GM23338 (cell line): Measurements from ENCODE around the gene RGS7. TPM values are rescaled to one million over a fixed set of nuclear protein-coding genes. Genes with fewer than 3 reads are reported as not detected.

Source experiments
- ATAC-seq: fragments of 200-7000 bp; cut with Tn5 transposase; 3 replicates; pipeline ENCODE4 v1.9.1; 2020
- DNase-seq: peaks from one replicate; pipeline ENCODE4 v3.0.0-alpha.2; 2015; ENCODE audit warnings: low spot score
- H2AFZ ChIP-seq: fragments of 200-600 bp; sonication (generic); 2 replicates; pipeline ENCODE4 v1.8.0; 2016; ENCODE audit warnings: antibody characterized with exemption, mild to moderate bottlenecking, moderate library complexity
- H3F3A ChIP-seq: fragments of 200-600 bp; sonication (generic); replicated peaks from 2 replicates; pipeline ENCODE4 v1.8.0; 2017; ENCODE audit warnings: antibody characterized with exemption, mixed run types, low read depth
- H3K27ac ChIP-seq: fragments of 200-600 bp; sonication (generic); 2 replicates; pipeline ENCODE4 v1.6.1; 2016; ENCODE audit warnings: low read depth
- H3K27me3 ChIP-seq: fragments of 200-600 bp; sonication (generic); 2 replicates; pipeline ENCODE4 v1.8.0; 2016; ENCODE audit warnings: mild to moderate bottlenecking, mixed run types, moderate library complexity; ENCODE audit not compliant: insufficient read depth
- H3K36me3 ChIP-seq: fragments of 200-600 bp; sonication (generic); 2 replicates; pipeline ENCODE4 v1.8.0; 2016; ENCODE audit warnings: mild to moderate bottlenecking; ENCODE audit not compliant: insufficient read depth
- H3K4me1 ChIP-seq: fragments of 200-600 bp; sonication (generic); 2 replicates; pipeline ENCODE4 v1.8.0; 2016; ENCODE audit warnings: mild to moderate bottlenecking, moderate library complexity; ENCODE audit not compliant: insufficient read depth
- H3K4me2 ChIP-seq: fragments of 200-600 bp; sonication (generic); 2 replicates; pipeline ENCODE4 v1.7.1; 2017; ENCODE audit warnings: mixed run types
- H3K4me3 ChIP-seq: fragments of 200-600 bp; sonication (generic); 2 replicates; pipeline ENCODE4 v1.6.1; 2016; ENCODE audit warnings: mixed run types
- H3K79me2 ChIP-seq: fragments of 200-600 bp; sonication (generic); replicated peaks from 2 replicates; pipeline ENCODE4 v1.8.0; 2017; ENCODE audit warnings: mild to moderate bottlenecking; ENCODE audit not compliant: insufficient read depth
- H3K9me2 ChIP-seq: fragments of 200-600 bp; sonication (generic); 2 replicates; pipeline ENCODE4 v1.8.0; 2017; ENCODE audit not compliant: insufficient read depth
- H4K20me1 ChIP-seq: fragments of 200-600 bp; sonication (generic); replicated peaks from 2 replicates; pipeline ENCODE4 v1.8.0; 2017; ENCODE audit warnings: mild to moderate bottlenecking; ENCODE audit not compliant: insufficient read depth
- H3K27ac Mint-ChIP-seq: 2 replicates; pipeline ENCODE4 v1.8.0; 2020; ENCODE audit warnings: inconsistent platforms, mild to moderate bottlenecking, moderate library complexity, mixed read lengths
- H3K27me3 Mint-ChIP-seq: 3 replicates; pipeline ENCODE4 v1.8.0; 2022; ENCODE audit warnings: low read depth, mild to moderate bottlenecking, moderate library complexity, mixed read lengths, inconsistent platforms; ENCODE audit not compliant: insufficient read depth, poor library complexity
- H3K36me3 Mint-ChIP-seq: 3 replicates; pipeline ENCODE4 v1.8.0; 2021; ENCODE audit warnings: low read depth, mild to moderate bottlenecking, inconsistent platforms, moderate library complexity, mixed read lengths
- H3K4me1 Mint-ChIP-seq: 3 replicates; pipeline ENCODE4 v1.8.0; 2020; ENCODE audit warnings: mild to moderate bottlenecking, inconsistent platforms, mixed read lengths
- H3K4me3 Mint-ChIP-seq: 3 replicates; pipeline ENCODE4 v1.8.0; 2021; ENCODE audit warnings: moderate library complexity, mild to moderate bottlenecking, inconsistent platforms, mixed read lengths
- H3K9me3 Mint-ChIP-seq: 3 replicates; pipeline ENCODE4 v1.8.0; 2020; ENCODE audit warnings: moderate library complexity, mild to moderate bottlenecking, inconsistent platforms, mixed read lengths
- CREB1 ChIP-seq: fragments of 250-450 bp; sonication (Bioruptor Pico); IDR thresholded peaks from 2 replicates; pipeline ENCODE4 v1.5.0; 2020; ENCODE audit warnings: low read depth, mild to moderate bottlenecking, moderate library complexity
- CTCF ChIP-seq, 2 experiments: fragments of 200-600 bp in 1 of 2; sonication (generic) in 1 of 2; conservative IDR thresholded peaks; 2 replicates each; pipeline versions ENCODE4 v1.5.1 to v1.6.1; 2016 to 2017; ENCODE audit warnings: antibody characterized with exemption in 2 of 2, low read depth in 2 of 2, mild to moderate bottlenecking in 2 of 2, moderate library complexity in 1 of 2
- ETS1 ChIP-seq: IDR thresholded peaks from 2 replicates; pipeline ENCODE4 v1.6.1; 2016; ENCODE audit warnings: antibody characterized with exemption
- EZH2 ChIP-seq: fragments of 200-600 bp; sonication (generic); IDR thresholded peaks from one replicate; pipeline ENCODE4 v1.8.0; 2017; ENCODE audit warnings: antibody characterized with exemption, mild to moderate bottlenecking, low read depth; ENCODE audit not compliant: unreplicated experiment
- EZH2phosphoT487 ChIP-seq: fragments of 200-600 bp; sonication (generic); IDR thresholded peaks from one replicate; pipeline ENCODE4 v1.8.1; 2018; ENCODE audit warnings: antibody characterized with exemption; ENCODE audit not compliant: unreplicated experiment
- JUNB ChIP-seq: IDR thresholded peaks from one replicate; pipeline ENCODE4 v1.6.1; 2016; ENCODE audit warnings: antibody characterized with exemption; ENCODE audit not compliant: unreplicated experiment
- NANOG ChIP-seq: IDR thresholded peaks from 2 replicates; pipeline ENCODE4 v1.6.1; 2016; ENCODE audit warnings: antibody characterized with exemption, borderline replicate concordance
- POLR2AphosphoS5 ChIP-seq: IDR thresholded peaks from 2 replicates; pipeline ENCODE4 v1.6.1; 2016; ENCODE audit warnings: antibody characterized with exemption, low read depth
- REST ChIP-seq: IDR thresholded peaks from one replicate; pipeline ENCODE4 v1.6.1; 2018; ENCODE audit warnings: antibody characterized with exemption; ENCODE audit not compliant: unreplicated experiment
- STAT1 ChIP-seq: IDR thresholded peaks from one replicate; pipeline ENCODE4 v1.6.1; 2016; ENCODE audit warnings: antibody characterized with exemption; ENCODE audit not compliant: unreplicated experiment
- ZNF114 ChIP-seq: fragments of 250-450 bp; sonication (Bioruptor Pico); IDR thresholded peaks from 2 replicates; pipeline ENCODE4 v1.5.0; 2020; ENCODE audit warnings: mild to moderate bottlenecking, moderate library complexity
- ZNF331 ChIP-seq: fragments of 250-450 bp; sonication (Bioruptor Pico); IDR thresholded peaks from 2 replicates; pipeline ENCODE4 v1.5.0; 2020; ENCODE audit warnings: low read depth, mild to moderate bottlenecking, moderate library complexity
- ZNF462 ChIP-seq: fragments of 250-450 bp; sonication (Bioruptor Pico); IDR thresholded peaks from 2 replicates; pipeline ENCODE4 v1.5.0; 2020; ENCODE audit warnings: mild to moderate bottlenecking, moderate library complexity
- polyA plus RNA-seq: library from polyadenylated mRNA; unstranded; fragments of >200 nt; fragmentation: Nextera tagmentation; extraction: Ambion mirVana; gene quantifications from 2 replicates; pipeline ENCODE4 v1.2.1, GENCODE V29; 2016
- total RNA-seq: library from RNA; depleted of rRNA; stranded (reverse); fragments of >200 nt; shearing (Covaris generic); gene quantifications from 2 replicates; pipeline ENCODE4 v1.2.3, GENCODE V29; 2014

Gene RGS7
- total and polyA plus RNA-seq, 2 experiments from 2014 or later: 2.0 to 2.2 TPM

- no peaks in the 10 kb centered on the region for H4K20me1 ChIP-seq
- no peaks in the 10 kb centered on the region for H3K27me3 ChIP-seq
- no peaks in the 10 kb centered on the region for H3K4me1 ChIP-seq
- H3K4me3 ChIP-seq: no peak overlapping the region
- Mint-ChIP-seq H3K27me3 (peaks cover 2% of the 10 kb centered on the region), H3K27ac (no peak overlapping the region), H3K4me3 (no peak overlapping the region), H3K36me3 (no peaks in the 10 kb centered on the region), H3K4me1 (no peaks in the 10 kb centered on the region), H3K9me3 (no peaks in the 10 kb centered on the region)
- TF ChIP-seq REST (no peak), NANOG (no peak), EZH2phosphoT487 (no peak), ZNF331 (CRISPR knock-in tag) (no peak), CREB1 (no peak), POLR2AphosphoS5 (no peak), EZH2 (no peak), ZNF462 (CRISPR knock-in tag) (no peak), JUNB (no peak), ZNF114 (CRISPR knock-in tag) (no peak), STAT1 (no peak), ETS1 (no peak), CTCF (conservative IDR thresholded peaks at IDR 0.05; ENCODE audit: low read depth in 2 of 2) (no peak)
- ATAC-seq: no peak
- no peak overlapping the region for H2AFZ ChIP-seq
- no peak for DNase-seq
- H3K4me2 ChIP-seq: no peak overlapping the region
- no peaks in the 10 kb centered on the region for H3K79me2 ChIP-seq
- H3F3A ChIP-seq: no peaks in the 10 kb centered on the region
- H3K9me2 ChIP-seq: no peaks in the 10 kb centered on the region; the same call in 1 of the 2 replicates
- no peak overlapping the region for H3K27ac ChIP-seq
- no peaks in the 10 kb centered on the region for H3K36me3 ChIP-seq
Measured at GRCh38 chr1:240869071-240869470, 487.9 kb downstream of the RGS7 start.
